NCI-H526 (cell line): Measurements from ENCODE around the gene DXO.
"Not testable (repeated sequence)": the region's sequence is repeated elsewhere in the genome, so short reads cannot be mapped to it uniquely, and the experiment has no call there.

Experiments used
- DNase-seq, 2 experiments: peaks; one replicate each; lab custom pipeline; 2025; lab: John Stamatoyannopoulos, UW

Gene DXO

GRCh38 chr6:31971993-31972708 lies at the start of gene DXO:
Gene DXO, minus strand, starts transcription at chr6:31972138. Its CDS starts 463 bp downstream, at chr6:31971675.
- peak; percentile 97 to 98 for DNase-seq

- not testable (repeated sequence) for DNase-seq
Observed at GRCh38 chr6:32014547-32014946, 42.6 kb upstream of the DXO start, which contains the start of gene C4B. Gene C4B, plus strand, starts transcription at chr6:32014795. Its CDS starts 51 bp downstream, at chr6:32014846.

- DNase-seq = not testable (repeated sequence)
Observed at GRCh38 chr6:32013738-32014137, 41.8 kb upstream of the DXO start.

- DNase-seq = not testable (repeated sequence)
Observed at GRCh38 chr6:32012941-32013617, 41.1 kb upstream of the DXO start.

- DNase-seq = not testable (repeated sequence)
Observed at GRCh38 chr6:32010856-32011530, 39.1 kb upstream of the DXO start.

- not testable (repeated sequence) for DNase-seq
Observed at GRCh38 chr6:32009537-32009936, 37.6 kb upstream of the DXO start.

- not testable (repeated sequence) for DNase-seq
Observed at GRCh38 chr6:32008616-32009015, 36.7 kb upstream of the DXO start.

GRCh38 chr6:32008037-32008436 lies 36.1 kb upstream of the DXO start:
- not testable (repeated sequence) for DNase-seq

GRCh38 chr6:32007086-32007485 lies 35.1 kb upstream of the DXO start:
- not testable (repeated sequence) for DNase-seq

GRCh38 chr6:32005991-32006529 lies 34.1 kb upstream of the DXO start:
- DNase-seq = not testable (repeated sequence)

GRCh38 chr6:32005538-32005880 lies 33.6 kb upstream of the DXO start:
- DNase-seq = not testable (repeated sequence)

- DNase-seq = not testable (repeated sequence)
Observed at GRCh38 chr6:32004864-32005537, 33.1 kb upstream of the DXO start.

- DNase-seq = not testable (repeated sequence)
Observed at GRCh38 chr6:32004393-32004792, 32.5 kb upstream of the DXO start.

GRCh38 chr6:32003301-32003700 lies 31.4 kb upstream of the DXO start:
- not testable (repeated sequence) for DNase-seq

GRCh38 chr6:32002546-32003268 lies 30.8 kb upstream of the DXO start:
- DNase-seq = not testable (repeated sequence)

- not testable (repeated sequence) for DNase-seq
Observed at GRCh38 chr6:31996385-31996784, 24.4 kb upstream of the DXO start.

GRCh38 chr6:31994421-31994820 lies 22.5 kb upstream of the DXO start:
- not testable (repeated sequence) for DNase-seq

- DNase-seq = not testable (repeated sequence)
Observed at GRCh38 chr6:31989363-31989762, 17.4 kb upstream of the DXO start.

GRCh38 chr6:31981744-31982143 lies 9.8 kb upstream of the DXO start, which contains the start of gene C4A:
Gene C4A, plus strand, starts transcription at chr6:31982057. Its CDS starts 51 bp downstream, at chr6:31982108.
- not testable (repeated sequence) for DNase-seq

GRCh38 chr6:31980998-31981397 lies 9.1 kb upstream of the DXO start:
- DNase-seq = not testable (repeated sequence)
